Uterus (tissue), 4 donors: ENCODE measurements around the gene POU2F1. TPM values are rescaled to one million over a fixed set of nuclear protein-coding genes. Genes with fewer than 3 reads are reported as not detected.

Experiments used
- DNase-seq, 2 donors: peaks; one replicate each; pipeline ENCODE4 v3.0.0-alpha.2; 2019 to 2020
- H3K27ac ChIP-seq, 2 donors: fragments of 200-600 bp; sonication (generic); 1 replicate in 1 of 2; 2 replicates in 1 of 2; pipeline ENCODE4 v1.5.1; 2016 to 2018
- H3K27me3 ChIP-seq, 2 donors: fragments of 200-600 bp; sonication (generic); one replicate each; pipeline ENCODE4 v1.5.1; 2018 to 2019; ENCODE audit warnings: control low read depth in 1 of 2
- H3K36me3 ChIP-seq, 2 donors: fragments of 200-600 bp; sonication (generic); one replicate each; pipeline ENCODE4 v1.5.1; 2019; ENCODE audit warnings: control low read depth in 1 of 2
- H3K4me1 ChIP-seq, 2 donors: fragments of 200-600 bp; sonication (generic); one replicate each; pipeline ENCODE4 v1.5.1; 2018 to 2019; ENCODE audit warnings: control low read depth in 1 of 2
- H3K4me3 ChIP-seq, 2 donors: fragments of 200-600 bp; sonication (generic); 1 replicate in 1 of 2; 2 replicates in 1 of 2; pipeline ENCODE4 v1.5.1; 2018 to 2019; ENCODE audit warnings: mild to moderate bottlenecking in 1 of 2
- H3K9me3 ChIP-seq, 2 donors: fragments of 200-600 bp; sonication (generic); one replicate each; pipeline ENCODE4 v1.5.1; 2019; ENCODE audit warnings: control low read depth in 1 of 2
- POLR2A ChIP-seq, 2 donors: fragments of 450-650 bp; IDR thresholded peaks; one replicate each; pipeline ENCODE4 v1.6.1; 2016; ENCODE audit warnings: antibody characterized with exemption in 2 of 2, mild to moderate bottlenecking in 1 of 2, moderate library complexity in 1 of 2
- intact Hi-C: fragments of 100-400 bp; cut with DNase I; formaldehyde crosslinking; loops from one replicate; pipeline ENCODE4 v1.15.1; 2023; ENCODE audit warnings: low total_unique reads
- total RNA-seq, 4 donors: library from RNA; depleted of rRNA in 3 of 4; stranded (reverse); fragments of >200 nt in 3 of 4; gene quantifications; one replicate each; pipeline versions ENCODE4 v1.1.0 to v1.2.4, GENCODE V29; 2014 to 2023
- TF ChIP-seq, protein P1 (sequence below), 4 experiments: fragments of 200-600 bp in 2 of 4; fragments of 450-650 bp in 2 of 4; sonication (generic) in 2 of 4; IDR thresholded peaks; one replicate each; pipeline ENCODE4 v1.5.1; 2016 to 2019; ENCODE audit warnings: antibody characterized with exemption in 4 of 4, mild to moderate bottlenecking in 2 of 4, moderate library complexity in 1 of 4
- donor health status: DM: yes; HTN: yes; CAD: no.

Gene POU2F1
- total RNA-seq, 4 donors from 2014 or later, result 9.7 to 50.8 (median 32.2) TPM

DNA sequence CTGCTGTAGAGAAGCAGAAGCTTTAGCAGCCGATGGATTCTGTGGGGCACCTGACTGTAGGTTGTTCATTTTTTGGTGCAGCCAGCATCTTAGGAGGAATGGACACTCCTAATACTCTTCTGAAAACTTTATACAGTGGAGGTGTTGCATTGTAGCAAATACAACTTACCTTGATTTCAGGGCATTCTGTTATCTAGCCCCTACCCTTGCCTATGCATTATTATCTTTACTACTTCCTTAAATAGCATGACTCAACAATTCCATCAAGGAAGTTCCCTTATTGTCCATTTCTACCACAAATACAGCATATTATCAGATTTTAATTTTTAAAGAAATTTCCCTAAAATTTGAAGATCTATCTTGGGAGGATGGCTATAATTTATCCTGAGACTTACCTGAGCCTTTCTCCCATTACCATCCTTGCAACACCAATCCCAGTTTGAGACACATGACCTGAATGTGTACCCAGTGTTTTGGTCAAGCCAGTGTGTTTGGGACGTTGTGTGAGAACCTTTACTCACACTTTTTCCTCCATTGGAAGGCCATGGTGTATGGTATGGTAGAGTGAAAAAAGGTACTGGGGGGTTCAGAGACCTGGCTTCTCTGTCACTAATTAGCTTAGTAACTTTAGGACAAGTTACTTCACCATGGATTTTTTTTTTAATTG is 9.2 kb downstream of the POU2F1 start:
- intact Hi-C loops, result no loop called here
- no peaks in the 10 kb centered on the region for H3K36me3 ChIP-seq
- peaks cover 0 to 6% of the 10 kb centered on the region in 2 donors for H3K4me1 ChIP-seq
- no peak for DNase-seq
- no peak overlapping the region for H3K4me3 ChIP-seq
- TF ChIP-seq, protein P1, sequence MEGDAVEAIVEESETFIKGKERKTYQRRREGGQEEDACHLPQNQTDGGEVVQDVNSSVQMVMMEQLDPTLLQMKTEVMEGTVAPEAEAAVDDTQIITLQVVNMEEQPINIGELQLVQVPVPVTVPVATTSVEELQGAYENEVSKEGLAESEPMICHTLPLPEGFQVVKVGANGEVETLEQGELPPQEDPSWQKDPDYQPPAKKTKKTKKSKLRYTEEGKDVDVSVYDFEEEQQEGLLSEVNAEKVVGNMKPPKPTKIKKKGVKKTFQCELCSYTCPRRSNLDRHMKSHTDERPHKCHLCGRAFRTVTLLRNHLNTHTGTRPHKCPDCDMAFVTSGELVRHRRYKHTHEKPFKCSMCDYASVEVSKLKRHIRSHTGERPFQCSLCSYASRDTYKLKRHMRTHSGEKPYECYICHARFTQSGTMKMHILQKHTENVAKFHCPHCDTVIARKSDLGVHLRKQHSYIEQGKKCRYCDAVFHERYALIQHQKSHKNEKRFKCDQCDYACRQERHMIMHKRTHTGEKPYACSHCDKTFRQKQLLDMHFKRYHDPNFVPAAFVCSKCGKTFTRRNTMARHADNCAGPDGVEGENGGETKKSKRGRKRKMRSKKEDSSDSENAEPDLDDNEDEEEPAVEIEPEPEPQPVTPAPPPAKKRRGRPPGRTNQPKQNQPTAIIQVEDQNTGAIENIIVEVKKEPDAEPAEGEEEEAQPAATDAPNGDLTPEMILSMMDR (IDR thresholded peaks at IDR 0.05), result no peak
- no peak for TF ChIP-seq POLR2A (IDR thresholded peaks at IDR 0.05)
- no peaks in the 10 kb centered on the region for H3K27me3 ChIP-seq
- no peaks in the 10 kb centered on the region for H3K9me3 ChIP-seq
- no peak overlapping the region for H3K27ac ChIP-seq

DNA sequence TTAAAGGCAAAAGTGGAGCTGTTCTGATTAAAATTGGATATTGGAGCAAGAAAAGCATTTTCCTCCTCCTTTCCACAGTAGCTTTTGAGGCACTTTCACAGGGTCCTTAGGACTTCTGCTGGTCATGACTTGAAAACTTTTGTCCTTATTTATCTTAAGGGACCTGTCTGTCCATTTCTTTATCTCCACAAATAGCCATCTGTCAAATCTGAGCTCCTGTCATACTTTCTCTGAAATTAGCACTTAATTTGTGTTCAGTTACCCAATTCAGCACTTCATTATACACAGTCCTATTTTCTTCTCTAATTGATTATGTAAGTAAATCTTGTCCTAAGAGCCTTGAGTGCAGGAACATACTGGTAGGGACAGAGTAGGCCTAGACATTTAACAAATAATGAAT is 9.8 kb downstream of the POU2F1 start:
- no peak for DNase-seq
- Histone ChIP-seq H3K4me1 (peaks cover 0 to 6% of the 10 kb centered on the region in 2 donors), H3K4me3 (no peak overlapping the region), H3K9me3 (no peaks in the 10 kb centered on the region), H3K36me3 (no peaks in the 10 kb centered on the region), H3K27ac (no peak overlapping the region), H3K27me3 (no peaks in the 10 kb centered on the region)
- intact Hi-C loops, result no loop called here
- TF ChIP-seq, protein P1 (IDR thresholded peaks at IDR 0.05), result no peak
- no peak for TF ChIP-seq POLR2A (IDR thresholded peaks at IDR 0.05)

GRCh38 chr1:167231873-167232450 is 11.3 kb downstream of the POU2F1 start:
- H3K36me3 ChIP-seq, result no peaks in the 10 kb centered on the region
- H3K4me1 ChIP-seq, result peaks cover 0 to 5% of the 10 kb centered on the region in 2 donors
- no peak overlapping the region for H3K27ac ChIP-seq
- TF ChIP-seq, protein P1 (IDR thresholded peaks at IDR 0.05), result no peak
- no peaks in the 10 kb centered on the region for H3K27me3 ChIP-seq
- no peak for DNase-seq
- intact Hi-C loops, result no loop called here
- H3K9me3 ChIP-seq, result no peaks in the 10 kb centered on the region
- no peak overlapping the region for H3K4me3 ChIP-seq

DNA sequence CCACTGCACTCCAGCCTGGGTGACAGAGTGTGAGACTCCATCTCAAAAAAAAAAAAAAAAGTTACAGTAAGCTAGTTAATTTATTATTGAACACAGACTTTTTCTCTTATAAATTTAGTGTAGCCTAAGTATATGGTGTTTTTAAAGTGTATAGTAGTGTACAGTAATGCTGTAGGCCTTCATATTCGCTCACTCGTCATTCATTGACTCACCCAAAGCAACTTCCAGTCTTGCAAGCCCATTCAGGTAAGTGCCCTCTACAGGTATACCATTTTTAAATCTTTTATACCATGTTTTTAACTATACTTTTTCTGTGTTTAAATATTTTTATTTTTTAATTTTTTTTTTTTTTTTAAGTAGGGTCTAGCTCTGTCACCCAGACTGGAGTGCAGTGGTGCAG is 12.1 kb downstream of the POU2F1 start:
- Histone ChIP-seq H3K4me1 (no peaks in the 10 kb centered on the region), H3K4me3 (no peak overlapping the region), H3K9me3 (no peaks in the 10 kb centered on the region), H3K36me3 (no peaks in the 10 kb centered on the region), H3K27ac (no peak overlapping the region), H3K27me3 (no peaks in the 10 kb centered on the region)
- intact Hi-C loops, result no loop called here
- TF ChIP-seq, protein P1 (IDR thresholded peaks at IDR 0.05), result no peak
- TF ChIP-seq POLR2A (IDR thresholded peaks at IDR 0.05), result no peak
- no peak for DNase-seq

GRCh38 chr1:167233373-167233772 is 12.7 kb downstream of the POU2F1 start:
- no peak overlapping the region for H3K27ac ChIP-seq
- H3K4me3 ChIP-seq, result no peak overlapping the region
- TF ChIP-seq, protein P1 (IDR thresholded peaks at IDR 0.05), result no peak
- no peak for TF ChIP-seq POLR2A (IDR thresholded peaks at IDR 0.05)
- intact Hi-C loops, result no loop called here
- no peaks in the 10 kb centered on the region for H3K9me3 ChIP-seq
- DNase-seq, result no peak
- H3K36me3 ChIP-seq, result no peaks in the 10 kb centered on the region
- no peaks in the 10 kb centered on the region for H3K4me1 ChIP-seq
- no peaks in the 10 kb centered on the region for H3K27me3 ChIP-seq
